ENCODE measurements around the gene PLTP. TPM values are rescaled to one million over a fixed set of nuclear protein-coding genes. Genes with fewer than 3 reads are reported as not detected.

PLTP gene
- total RNA-seq, 1 experiment from 2014 or later: 61.5 TPM

- intact Hi-C loops (cut with micrococcal nuclease): no loop called here
- Histone ChIP-seq H2AFZ (ENCODE audit: low read length) (no peak overlapping the region), H3K79me2 (ENCODE audit: low read length) (no peaks in the 10 kb centered on the region), H3K27me3 (ENCODE audit: low read length) (no peaks in the 10 kb centered on the region), H3K4me1 (ENCODE audit: insufficient read depth, low read length) (no peaks in the 10 kb centered on the region), H3K9ac (ENCODE audit: low read length) (no peak overlapping the region), H3F3A (ENCODE audit: low read length, unreplicated experiment) (no peaks in the 10 kb centered on the region), H3K36me3 (ENCODE audit: low read depth, low read length) (peaks cover 51% of the 10 kb centered on the region), H3K9me2 (replicated peaks; ENCODE audit: low read length) (no peaks in the 10 kb centered on the region), H3K4me3 (ENCODE audit: low read length) (no peak overlapping the region), H3K4me2 (ENCODE audit: low read length) (no peak overlapping the region), H4K20me1 (ENCODE audit: low read length) (no peaks in the 10 kb centered on the region), H3K9me3 (ENCODE audit: low read length) (no peaks in the 10 kb centered on the region), H3K27ac (ENCODE audit: low read length) (no peak overlapping the region)
- POLR2A ChIA-PET (ENCODE audit: unreplicated experiment): no interaction called here
- no peak for ATAC-seq
- BruUV-seq (replicated peaks): TSS peak; percentile 12
- CTCF ChIA-PET: no interaction called here
- DNase-seq: no peak
- TF ChIP-seq CTCF (conservative IDR thresholded peaks at IDR 0.05; ENCODE audit: low read depth, low read length): no peak
- no peak for TF ChIP-seq EZH2phosphoT487 (IDR thresholded peaks at IDR 0.05; ENCODE audit: borderline replicate concordance, low read length)
- TF ChIP-seq EZH2 (IDR thresholded peaks at IDR 0.05; ENCODE audit: low read length, unreplicated experiment): no peak
These were observed 38.3 kb upstream of the PLTP start for GRCh38 chr20:45950330-45950646.

DNA sequence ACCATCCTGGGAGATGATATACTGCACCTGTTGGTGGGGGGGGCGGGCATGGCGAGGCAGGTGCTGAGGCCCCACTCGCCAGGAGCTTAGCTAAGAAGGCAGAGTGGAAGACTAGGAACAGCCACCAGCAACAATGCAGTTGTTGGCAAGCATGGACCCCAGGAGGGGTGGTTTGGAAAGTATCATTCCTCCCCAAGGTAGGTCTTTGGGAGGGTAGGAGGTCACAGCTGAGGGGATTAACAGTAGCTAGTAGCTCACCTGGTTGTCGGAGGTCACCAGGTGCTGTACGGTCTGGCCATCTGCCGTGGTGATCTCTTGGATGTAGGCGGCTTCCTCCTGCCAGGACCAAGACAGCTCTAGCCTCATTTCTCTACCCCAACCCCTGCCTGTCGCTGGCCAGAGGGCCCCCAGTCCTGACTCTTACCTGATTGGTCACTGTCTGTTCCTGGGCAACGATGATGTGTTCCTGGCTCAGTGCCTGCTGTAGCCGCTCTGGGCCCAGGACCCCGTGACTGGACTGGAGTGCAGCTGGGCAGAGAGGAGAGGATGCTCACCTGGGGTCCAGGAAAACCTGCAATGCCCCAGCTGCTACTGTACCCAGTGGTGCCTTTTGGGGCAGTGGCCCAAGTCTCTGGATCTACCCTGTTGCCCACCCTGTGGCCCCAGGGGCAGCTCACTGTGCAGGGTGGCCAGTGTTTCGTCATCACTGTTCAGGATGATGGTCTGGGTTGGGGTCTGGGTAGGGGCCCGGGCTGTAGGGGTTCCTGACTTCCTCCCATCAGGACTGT, 37.8 kb upstream of the PLTP start:
- H3K27me3 ChIP-seq (ENCODE audit: low read length): no peaks in the 10 kb centered on the region
- ChIA-PET CTCF (no interaction called here), POLR2A (ENCODE audit: unreplicated experiment) (interaction anchor here (0.6 kb wide), 1 partner anchor 39 kb away, joined by 20 read pairs; no protein-coding TSS in a partner anchor)
- no peak overlapping the region for H3K9ac ChIP-seq (ENCODE audit: low read length)
- no peak overlapping the region for H3K4me3 ChIP-seq (ENCODE audit: low read length)
- H3K36me3 ChIP-seq (ENCODE audit: low read depth, low read length): peaks cover 51% of the 10 kb centered on the region
- H3K9me3 ChIP-seq (ENCODE audit: low read length): no peaks in the 10 kb centered on the region
- H3K27ac ChIP-seq (ENCODE audit: low read length): no peak overlapping the region
- H3K9me2 ChIP-seq (replicated peaks; ENCODE audit: low read length): no peaks in the 10 kb centered on the region
- no peaks in the 10 kb centered on the region for H4K20me1 ChIP-seq (ENCODE audit: low read length)
- no TSS peak for BruUV-seq (replicated peaks)
- H3K79me2 ChIP-seq (ENCODE audit: low read length): no peaks in the 10 kb centered on the region
- no peak for ATAC-seq
- intact Hi-C loops (cut with micrococcal nuclease): no loop called here
- H3K4me2 ChIP-seq (ENCODE audit: low read length): no peak overlapping the region
- H3F3A ChIP-seq (ENCODE audit: low read length, unreplicated experiment): no peaks in the 10 kb centered on the region
- TF ChIP-seq EZH2phosphoT487 (IDR thresholded peaks at IDR 0.05; ENCODE audit: borderline replicate concordance, low read length): no peak
- TF ChIP-seq CTCF (conservative IDR thresholded peaks at IDR 0.05; ENCODE audit: low read depth, low read length): no peak
- TF ChIP-seq EZH2 (IDR thresholded peaks at IDR 0.05; ENCODE audit: low read length, unreplicated experiment): no peak
- H2AFZ ChIP-seq (ENCODE audit: low read length): no peak overlapping the region
- no peaks in the 10 kb centered on the region for H3K4me1 ChIP-seq (ENCODE audit: insufficient read depth, low read length)
- no peak for DNase-seq

Measured in PC-3 (cell line).